HL-60/S4 (cell line): ENCODE data around the gene NHLRC2.
"Not testable (repeated sequence)": the region's sequence is repeated elsewhere in the genome, so short reads cannot be mapped to it uniquely, and the experiment has no call there.

Source experiments
- in situ Hi-C: fragments of 300-500 bp; cut with MboI; formaldehyde crosslinking; loops from 2 replicates; pipeline ENCODE4 v1.14.3; 2022; ENCODE audit warnings: low sequenced_read_pairs

The NHLRC2 gene, protein sequence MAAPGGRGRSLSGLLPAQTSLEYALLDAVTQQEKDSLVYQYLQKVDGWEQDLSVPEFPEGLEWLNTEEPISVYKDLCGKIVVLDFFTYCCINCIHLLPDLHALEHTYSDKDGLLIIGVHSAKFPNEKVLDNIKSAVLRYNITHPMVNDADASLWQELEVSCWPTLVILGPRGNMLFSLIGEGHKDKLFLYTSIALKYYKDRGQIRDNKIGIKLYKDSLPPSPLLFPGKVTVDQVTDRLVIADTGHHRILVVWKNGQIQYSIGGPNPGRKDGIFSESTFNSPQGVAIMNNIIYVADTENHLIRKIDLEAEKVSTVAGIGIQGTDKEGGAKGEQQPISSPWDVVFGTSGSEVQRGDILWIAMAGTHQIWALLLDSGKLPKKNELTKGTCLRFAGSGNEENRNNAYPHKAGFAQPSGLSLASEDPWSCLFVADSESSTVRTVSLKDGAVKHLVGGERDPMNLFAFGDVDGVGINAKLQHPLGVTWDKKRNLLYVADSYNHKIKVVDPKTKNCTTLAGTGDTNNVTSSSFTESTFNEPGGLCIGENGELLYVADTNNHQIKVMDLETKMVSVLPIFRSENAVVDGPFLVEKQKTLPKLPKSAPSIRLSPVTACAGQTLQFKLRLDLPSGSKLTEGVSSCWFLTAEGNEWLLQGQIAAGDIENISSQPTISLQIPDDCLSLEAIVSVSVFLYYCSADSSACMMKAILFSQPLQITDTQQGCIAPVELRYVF

DNA sequence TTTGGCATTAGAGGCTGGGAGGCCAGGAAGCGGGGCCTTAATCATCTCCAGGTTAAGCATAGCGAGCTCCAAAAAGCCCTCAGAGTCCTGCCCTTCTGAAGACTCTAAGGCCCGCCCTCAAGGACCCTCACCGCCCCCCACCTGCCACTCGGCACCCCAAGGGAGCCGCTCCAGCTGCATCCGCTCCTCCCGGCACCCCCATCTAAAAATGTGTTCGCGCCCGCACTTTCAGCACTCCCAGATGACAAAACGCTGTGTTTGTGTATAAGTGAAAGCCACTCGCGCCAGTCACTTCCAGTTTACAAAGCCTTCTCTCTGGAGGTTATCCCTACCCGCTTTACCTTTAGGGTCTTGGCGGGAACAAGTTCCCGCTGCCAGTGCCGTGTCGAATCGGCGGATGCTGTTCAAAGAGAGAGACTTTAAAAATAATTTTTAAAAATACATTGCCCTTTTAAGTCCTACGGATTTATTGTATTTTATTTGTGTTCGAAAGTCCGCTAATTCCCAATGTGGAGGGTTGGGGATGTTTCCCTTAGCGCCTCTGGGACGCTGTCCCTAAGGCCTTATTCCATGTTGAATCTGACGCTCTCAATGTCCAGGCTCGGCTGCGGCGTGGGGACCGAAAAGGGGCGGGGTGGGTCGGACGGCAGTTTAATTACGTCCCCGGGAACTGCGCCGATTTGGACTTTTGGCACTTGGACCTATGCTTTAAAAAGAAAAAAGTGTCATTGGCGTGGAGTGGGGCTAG, at the start of gene NHLRC2, which contains the start of gene DCLRE1A:
Gene NHLRC2 (plus strand): TSS at position 649 of the 748 bp plus-strand sequence. CDS start 212 bp downstream, outside the sequence.
Gene DCLRE1A (minus strand): TSS at position 70 of the 748 bp plus-strand sequence. CDS start 900 bp downstream, outside the sequence.
- in situ Hi-C loops = no loop called here

DNA sequence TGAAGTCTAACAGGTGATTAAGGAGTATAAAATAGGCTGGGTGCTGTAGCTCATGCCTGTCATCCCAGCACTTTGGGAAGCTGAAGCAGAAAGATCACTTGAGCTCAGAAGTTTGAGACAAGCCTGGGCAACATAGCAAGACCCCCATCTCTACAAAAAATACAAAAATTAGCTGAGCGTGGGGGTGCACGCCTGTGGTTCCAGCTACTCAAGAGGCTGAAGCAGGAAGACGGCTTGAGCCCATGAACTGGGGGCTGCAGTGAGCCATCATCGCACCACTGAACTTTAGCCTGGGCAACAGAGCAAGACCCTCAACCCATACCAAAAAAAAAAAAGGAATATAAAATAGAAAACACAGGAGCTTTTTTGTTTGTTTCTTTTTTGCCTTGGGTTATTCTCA, 48.0 kb upstream of the NHLRC2 start:
- in situ Hi-C loops = no loop called here

DNA sequence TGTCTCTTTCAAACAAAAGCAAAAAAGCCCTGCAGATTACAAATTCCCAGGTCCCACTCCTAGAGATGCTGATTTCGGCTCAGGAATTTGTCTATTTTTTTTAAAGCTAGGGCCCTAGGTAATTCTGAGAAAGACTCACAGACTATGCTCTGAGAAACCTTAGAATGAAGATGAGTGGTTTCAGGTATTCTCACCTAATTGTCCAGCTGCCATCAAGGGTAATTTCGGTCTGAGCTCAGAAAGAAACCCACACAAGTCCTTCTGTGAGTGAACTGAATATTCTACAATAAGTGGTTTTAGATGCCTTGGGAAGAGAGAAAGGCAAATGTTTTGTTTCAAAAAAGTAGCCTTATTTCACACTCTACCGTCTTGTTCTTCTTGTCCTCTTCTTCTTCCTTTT, 46.3 kb upstream of the NHLRC2 start:
- in situ Hi-C loops = no loop called here

DNA sequence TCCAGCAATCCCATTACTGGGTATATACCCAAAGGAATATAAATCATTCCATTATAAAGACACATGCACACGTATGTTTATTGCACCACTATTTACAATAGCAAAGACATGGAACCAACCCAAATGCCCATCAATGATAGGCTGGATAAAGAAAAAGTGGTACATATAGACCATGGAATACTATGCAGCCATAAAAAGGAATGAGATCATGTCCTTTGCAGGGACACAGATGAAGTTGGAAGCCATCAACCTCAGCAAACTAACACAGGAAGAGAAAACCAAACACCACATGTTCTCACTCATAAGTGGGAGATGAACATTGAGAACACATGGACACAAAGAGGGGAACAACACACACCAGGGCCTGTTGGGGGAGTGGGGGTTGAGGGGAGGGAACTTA, 39.8 kb upstream of the NHLRC2 start:
- in situ Hi-C loops = not testable (repeated sequence)

DNA sequence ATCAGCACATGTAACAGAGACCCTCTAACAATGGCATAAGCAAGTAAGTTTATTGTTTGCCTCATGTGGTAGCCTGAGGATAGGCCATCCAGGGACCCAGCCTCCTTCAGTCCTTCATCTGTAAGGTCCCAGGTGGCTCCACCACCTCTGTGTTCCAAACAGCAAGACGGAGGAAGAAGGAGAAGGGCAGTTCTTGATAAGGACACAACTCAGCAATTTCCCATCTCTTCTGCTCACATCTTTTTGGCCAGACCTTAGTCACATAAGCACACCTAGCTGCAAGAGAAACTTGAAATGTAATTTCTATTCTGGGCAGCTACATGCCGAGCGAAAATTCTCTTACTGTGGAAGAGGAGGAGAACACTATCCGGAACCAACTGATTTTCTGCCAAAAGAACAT, 34.5 kb upstream of the NHLRC2 start:
- in situ Hi-C loops = no loop called here

DNA sequence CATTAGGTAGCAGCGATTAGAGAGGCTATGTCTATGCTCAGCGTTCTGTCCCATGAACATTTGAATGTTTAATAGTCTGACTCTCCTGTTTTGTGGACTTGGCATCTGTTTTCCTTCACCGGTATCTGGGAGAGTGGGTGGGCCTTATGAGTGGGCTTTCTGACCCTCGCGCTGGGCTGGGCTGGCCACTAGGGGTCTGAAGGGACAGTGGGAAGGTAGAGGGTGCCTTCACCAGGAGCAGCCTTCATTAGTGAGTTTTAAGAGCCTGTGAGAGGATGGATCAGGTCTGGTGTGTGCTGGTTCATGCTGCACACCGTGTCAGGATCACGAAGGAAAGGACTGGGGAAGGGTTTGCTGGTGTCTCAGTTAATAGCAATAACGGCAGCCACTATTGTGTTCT, 34.0 kb upstream of the NHLRC2 start:
- in situ Hi-C loops = no loop called here

DNA sequence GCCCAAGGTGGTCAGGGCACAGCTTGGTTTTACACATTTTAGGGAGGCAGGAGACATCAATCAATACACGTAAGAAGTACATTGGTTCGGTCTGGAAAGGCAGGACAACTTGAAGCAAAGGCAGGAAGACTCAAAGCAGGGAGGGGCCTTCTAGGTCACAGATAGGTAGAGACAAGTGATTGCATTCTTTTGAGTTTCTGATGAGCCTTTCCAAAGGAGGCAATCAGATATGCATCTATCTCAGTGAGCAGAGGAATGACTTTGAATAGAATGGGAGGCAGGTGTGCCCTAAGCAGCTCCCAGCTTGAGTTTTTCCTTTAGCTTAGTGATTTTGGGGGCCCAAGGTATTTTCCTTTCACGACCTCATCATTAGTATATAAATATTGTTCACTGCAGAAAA, 33.2 kb upstream of the NHLRC2 start:
- in situ Hi-C loops = not testable (repeated sequence)

DNA sequence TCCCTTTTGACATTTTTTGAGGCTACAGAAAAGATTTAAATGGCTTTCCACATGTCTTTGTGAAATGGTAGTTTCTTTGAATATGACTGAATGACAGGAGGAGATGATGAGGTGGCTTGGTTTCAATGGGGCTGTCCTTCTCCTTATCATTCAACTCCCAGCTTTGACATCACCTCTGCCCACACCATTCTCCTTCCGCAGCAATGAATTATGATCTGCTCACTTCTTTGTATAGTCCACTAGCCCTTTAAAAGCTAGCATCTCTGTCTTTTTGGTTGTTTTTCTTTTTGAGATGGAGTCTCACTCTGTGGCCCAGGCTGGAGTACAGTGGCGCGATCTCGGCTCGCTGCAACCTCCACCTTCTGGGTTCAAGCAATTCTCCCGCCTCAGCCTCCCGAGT, 32.3 kb upstream of the NHLRC2 start:
- in situ Hi-C loops = no loop called here

DNA sequence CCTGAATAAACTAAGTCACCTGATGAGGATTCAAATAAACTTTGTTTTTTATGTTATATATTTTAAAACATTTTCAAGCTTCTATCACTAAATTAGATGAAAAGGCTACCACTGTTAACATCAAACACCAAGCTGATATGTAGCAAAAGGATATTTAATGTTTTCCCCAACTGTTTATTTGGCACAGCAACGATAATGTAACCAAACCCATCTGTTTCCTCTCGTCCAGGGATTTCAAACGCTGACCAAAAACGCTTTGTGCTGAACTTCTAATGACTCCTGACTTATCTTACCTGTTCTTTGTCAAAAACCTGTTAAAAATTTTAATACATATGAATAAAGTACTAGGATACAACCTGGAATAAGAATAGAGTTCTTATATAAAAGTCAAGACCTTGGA, 31.1 kb upstream of the NHLRC2 start:
- in situ Hi-C loops = no loop called here

DNA sequence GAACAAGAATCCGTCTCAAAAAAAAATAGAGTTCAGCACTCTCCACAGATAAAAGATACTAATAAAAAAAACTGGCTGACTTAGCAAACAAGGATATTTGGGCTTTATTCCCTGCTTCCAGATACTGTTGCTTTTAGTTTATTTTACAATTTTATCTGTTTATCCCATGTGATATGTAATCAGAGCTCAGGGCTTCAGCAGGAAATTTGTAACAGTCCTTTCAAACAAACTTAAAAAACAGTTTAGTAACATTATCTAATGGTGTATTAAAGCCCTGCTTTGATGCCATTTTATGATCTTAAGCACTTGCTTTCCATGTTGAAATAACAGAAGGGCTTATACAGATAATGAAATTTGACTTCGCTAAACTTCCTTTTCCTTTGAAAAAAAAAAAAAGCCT, 28.7 kb upstream of the NHLRC2 start:
- in situ Hi-C loops = no loop called here

DNA sequence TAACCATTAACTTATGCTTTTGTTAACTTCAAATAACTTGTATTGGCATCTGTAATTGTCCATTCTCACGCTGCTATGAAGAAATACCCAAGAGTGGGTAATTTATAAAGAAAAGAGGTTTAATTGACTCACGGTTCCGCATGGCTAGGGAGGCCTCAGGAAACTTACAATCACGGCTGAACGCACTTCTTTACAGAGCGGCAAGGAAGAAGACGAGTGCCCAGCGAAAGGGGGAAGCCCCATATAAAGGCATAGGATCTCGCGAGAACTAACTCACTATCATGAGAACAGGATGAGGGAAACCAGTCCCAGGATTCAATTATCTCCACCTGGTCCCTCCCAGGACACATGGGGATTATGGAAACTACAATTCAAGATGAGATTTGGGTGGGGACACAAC, 25.9 kb upstream of the NHLRC2 start:
- in situ Hi-C loops = not testable (repeated sequence)

DNA sequence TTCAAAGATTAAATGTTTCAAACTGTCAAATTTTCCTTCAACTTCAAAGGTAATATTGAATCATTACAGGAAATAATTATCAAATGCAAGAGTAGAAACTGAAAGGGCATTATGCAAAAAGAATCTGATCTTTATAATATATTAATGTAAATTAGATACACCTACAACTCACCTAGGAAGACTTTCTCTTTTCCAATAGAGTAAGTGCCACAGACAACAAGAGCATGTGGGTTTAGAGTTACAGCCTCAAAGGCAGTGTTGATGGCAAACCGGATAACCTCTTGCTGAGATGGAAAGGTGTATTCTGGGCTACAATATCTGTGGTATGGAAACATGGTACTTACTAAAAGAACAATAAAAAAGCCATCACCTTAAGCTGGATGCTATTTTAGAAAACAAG, 12.3 kb upstream of the NHLRC2 start:
- in situ Hi-C loops = no loop called here

DNA sequence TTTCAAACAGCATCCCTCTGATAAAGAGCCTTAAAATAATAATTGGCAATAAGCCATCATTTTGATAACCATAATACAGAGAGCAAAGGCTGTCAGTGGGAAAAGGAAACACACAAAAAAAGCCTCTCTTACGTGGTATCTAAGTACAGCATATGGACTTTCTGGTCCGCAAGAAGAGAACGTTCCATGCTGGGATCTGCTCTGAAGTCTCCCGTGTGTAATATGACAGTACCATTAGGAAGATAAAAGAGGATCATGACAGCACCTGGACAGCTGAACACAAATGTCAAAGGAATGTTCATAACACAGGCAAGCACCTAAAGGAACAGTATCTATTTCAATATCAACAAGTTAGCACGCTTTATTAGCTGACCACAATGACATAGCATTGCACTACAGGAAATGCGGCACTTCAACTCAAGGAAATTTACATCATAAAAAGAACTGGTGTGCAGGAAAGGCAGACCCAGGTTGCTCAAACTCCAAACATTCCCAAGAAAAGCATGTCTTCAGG, 10.4 kb upstream of the NHLRC2 start:
- in situ Hi-C loops = no loop called here

DNA sequence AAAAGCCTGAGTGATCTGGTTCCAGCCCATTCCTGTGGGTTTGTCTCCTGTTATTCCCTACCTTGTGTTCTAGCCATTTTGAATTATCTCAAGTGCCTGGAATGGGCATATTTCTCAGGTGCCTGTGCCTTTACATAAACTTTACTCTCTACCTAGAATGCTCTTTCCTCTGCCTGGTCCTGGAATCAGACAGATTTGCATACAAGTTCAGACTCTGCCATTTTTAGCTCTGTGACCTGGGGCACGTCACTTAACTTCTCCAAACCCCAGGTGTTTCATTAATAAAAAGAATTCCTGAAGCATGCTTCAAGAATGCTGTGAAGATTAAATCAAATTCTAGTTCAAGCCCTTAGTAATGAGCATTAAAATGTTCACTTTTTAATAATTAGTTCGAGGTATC, 8.4 kb upstream of the NHLRC2 start:
- in situ Hi-C loops = no loop called here

DNA sequence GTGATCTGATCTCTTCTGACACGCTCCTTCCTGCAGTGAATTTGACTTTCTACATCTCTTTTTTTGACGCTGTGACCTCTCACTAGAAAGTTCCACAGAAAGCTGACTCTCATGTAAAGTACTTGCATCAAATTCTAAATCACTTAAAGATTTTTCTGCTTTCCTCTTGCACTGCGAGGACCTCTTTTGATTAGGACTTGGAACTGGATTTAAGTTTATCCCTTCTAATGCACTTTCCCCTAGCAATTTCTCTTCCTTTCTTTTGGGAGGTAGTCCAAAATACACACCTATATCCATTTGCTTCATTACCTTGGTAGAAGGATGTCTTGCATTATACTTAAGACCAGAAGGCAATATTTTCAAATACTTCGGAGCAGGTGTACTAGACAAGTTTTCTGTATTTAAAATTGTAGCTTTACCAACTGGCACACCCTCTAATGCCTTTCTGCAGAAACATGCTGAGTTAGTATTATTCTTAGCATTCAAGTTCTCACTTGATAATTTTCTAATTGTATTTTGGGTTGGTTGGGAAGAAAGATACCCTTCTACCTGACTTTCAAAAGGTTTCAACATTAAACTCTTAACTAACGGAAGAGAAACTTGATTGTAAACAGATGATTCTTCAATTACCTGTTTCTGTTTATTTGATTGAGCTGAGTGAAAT, 5.2 kb upstream of the NHLRC2 start:
- in situ Hi-C loops = no loop called here

DNA sequence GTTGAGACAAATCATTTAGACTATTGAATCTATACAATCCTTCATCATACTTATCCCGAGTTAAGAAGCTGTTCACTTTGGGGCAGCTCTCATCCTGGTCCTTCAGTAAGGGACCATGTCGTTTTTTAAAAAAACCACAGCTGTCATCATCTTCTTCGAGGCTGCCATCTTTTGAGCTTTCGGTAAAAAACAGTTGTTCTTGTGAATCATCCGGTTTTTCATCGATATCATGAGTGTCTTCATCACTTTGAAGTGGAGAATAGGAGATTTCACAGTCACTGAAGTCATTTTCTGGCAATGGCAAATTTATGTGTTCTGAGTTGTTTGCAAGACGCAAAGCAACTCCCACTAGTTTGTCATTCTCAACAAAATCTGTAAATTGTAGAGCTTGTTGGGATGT, 4.5 kb upstream of the NHLRC2 start:
- in situ Hi-C loops = no loop called here

DNA sequence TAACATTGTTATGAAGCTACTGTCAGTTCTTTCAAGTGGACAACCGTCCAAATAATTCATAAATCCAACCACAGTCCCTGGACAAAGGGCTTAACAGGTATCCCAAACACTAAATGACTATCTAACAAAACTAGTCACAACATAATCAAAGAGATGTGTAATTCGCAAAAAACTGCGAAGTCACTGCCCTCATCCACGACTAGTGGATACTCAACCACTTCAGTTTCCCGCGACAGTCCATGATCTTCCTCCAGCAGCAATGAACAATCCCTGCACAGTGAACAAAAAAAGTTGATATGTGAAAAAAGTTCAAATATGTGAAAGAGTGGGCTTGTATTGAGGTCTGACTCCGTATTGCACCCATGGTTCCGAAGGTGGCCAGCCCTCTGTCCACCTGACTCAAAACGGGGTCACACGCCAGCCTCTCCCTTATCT, 866 bp upstream of the NHLRC2 start:
- in situ Hi-C loops = no loop called here

DNA sequence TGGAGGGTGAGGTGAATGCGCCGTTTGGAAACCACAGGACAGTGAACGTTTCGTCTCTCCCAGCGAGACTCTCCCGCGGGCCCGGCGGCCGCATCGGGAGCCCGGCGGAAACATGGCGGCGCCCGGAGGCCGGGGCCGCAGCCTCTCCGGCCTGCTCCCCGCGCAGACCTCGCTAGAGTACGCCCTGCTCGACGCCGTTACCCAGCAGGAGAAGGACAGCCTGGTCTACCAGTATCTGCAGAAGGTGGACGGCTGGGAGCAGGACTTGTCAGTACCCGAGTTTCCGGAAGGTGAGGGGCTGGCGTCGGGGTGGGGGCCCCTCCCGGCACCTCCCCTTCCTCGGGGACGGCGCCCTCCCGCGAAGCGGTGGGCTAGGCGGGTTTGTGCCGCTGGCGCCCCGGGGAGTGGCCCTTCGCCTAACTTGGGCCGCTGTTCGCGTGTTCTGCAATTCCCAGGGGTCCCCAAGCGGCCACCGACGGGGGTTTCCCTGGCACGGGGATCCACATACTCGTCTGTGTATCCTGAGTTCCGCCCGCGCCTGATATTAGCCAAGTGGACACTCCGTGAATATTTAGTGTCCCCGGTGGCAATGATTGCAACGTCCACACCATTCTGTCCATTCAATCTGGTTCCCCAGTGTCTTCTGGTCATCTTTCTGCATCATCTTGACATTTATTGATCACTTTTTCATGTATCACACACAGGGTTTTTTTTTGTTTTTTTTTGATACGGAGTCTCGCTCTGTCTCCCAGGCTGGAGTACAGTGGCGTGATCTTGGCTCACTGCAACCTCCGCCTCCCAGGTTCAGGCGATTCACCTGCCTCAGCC, 514 bp downstream of the NHLRC2 start:
- in situ Hi-C loops = no loop called here

DNA sequence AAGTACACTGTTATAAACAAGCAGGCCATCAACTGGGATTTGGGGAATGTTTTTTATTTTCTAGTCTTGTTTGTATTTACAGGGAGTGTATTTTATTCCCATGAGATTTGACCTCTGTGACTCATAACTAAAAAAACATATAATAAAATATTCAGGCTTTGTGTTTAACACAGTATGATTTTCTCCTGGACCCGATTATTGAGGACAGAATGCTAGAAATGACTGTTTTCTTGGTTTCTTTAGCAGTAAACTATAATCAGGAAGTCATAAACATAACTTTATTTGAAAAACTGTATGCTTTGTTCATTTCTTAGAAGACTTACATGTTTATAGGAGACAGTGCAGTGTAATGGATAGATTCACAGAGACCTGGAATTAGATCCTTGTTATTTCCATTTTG, 2.1 kb downstream of the NHLRC2 start:
- in situ Hi-C loops = no loop called here

DNA sequence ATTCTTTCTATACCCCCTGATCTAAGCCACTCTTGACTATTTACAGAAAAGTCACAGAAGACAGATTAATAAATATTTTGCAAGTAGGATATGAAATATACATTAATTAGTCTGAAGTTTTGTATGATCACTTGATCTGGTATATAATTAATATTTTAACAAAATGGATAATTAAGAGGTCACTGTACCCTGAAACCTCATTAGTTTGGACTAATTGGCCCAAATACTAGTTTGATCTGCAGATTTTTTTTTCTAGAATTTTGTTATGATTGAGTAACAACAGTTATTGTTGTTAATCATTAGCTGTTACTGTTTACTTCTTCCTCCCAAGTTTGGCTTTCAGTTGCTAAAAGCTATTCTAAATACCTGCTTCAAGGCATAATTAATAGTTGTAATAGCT, 2.7 kb downstream of the NHLRC2 start:
- in situ Hi-C loops = no loop called here
